ENCODE measurements around the gene PAXIP1.
"Not testable (repeated sequence)": the region's sequence is repeated elsewhere in the genome, so short reads cannot be mapped to it uniquely, and the experiment has no call there.

Gene PAXIP1, protein sequence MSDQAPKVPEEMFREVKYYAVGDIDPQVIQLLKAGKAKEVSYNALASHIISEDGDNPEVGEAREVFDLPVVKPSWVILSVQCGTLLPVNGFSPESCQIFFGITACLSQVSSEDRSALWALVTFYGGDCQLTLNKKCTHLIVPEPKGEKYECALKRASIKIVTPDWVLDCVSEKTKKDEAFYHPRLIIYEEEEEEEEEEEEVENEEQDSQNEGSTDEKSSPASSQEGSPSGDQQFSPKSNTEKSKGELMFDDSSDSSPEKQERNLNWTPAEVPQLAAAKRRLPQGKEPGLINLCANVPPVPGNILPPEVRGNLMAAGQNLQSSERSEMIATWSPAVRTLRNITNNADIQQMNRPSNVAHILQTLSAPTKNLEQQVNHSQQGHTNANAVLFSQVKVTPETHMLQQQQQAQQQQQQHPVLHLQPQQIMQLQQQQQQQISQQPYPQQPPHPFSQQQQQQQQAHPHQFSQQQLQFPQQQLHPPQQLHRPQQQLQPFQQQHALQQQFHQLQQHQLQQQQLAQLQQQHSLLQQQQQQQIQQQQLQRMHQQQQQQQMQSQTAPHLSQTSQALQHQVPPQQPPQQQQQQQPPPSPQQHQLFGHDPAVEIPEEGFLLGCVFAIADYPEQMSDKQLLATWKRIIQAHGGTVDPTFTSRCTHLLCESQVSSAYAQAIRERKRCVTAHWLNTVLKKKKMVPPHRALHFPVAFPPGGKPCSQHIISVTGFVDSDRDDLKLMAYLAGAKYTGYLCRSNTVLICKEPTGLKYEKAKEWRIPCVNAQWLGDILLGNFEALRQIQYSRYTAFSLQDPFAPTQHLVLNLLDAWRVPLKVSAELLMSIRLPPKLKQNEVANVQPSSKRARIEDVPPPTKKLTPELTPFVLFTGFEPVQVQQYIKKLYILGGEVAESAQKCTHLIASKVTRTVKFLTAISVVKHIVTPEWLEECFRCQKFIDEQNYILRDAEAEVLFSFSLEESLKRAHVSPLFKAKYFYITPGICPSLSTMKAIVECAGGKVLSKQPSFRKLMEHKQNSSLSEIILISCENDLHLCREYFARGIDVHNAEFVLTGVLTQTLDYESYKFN

DNA sequence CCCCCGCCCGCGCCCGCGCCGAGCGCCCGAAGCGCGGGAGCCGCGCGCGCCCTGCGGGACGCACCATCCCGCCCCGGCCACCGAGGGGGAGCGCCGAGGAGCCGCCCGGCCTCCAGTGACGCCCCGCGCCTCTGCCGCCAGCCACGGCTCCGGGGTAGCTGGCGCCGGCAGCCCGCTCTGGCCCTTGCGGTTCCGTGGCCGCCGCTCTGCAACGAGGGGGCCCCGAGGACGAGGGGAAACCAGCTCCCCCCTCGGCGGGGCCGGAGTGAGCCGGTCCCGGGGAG lies at the start of gene PAXIP1:
Gene PAXIP1, minus strand, starts transcription at position 33 of the 284 bp plus-strand sequence. CDS start 195 bp downstream, outside the sequence.
- in situ Hi-C loops (cut with MboI; ENCODE audit: low sequenced_read_pairs), result no loop called here

DNA sequence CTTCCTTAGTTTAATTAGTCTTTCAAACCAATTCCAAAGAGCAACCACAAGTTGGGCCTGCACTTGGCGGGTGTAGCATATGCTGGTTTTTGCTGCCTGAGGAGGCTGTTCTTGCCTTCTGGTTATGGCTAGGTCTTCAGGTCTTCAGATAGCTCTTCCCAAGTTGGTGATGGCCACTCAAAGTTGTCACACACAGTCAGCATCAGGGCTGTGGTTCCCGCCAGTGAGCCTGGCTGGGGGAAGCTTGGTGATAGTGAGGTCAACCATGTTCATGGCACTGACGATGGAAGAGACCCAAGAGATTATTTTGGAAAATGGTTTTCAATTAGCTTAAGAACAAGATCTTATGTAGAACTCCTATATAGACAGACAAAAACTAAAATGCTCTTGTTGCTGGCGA lies 48.4 kb upstream of the PAXIP1 start:
- in situ Hi-C loops (cut with MboI; ENCODE audit: low sequenced_read_pairs), result no loop called here

DNA sequence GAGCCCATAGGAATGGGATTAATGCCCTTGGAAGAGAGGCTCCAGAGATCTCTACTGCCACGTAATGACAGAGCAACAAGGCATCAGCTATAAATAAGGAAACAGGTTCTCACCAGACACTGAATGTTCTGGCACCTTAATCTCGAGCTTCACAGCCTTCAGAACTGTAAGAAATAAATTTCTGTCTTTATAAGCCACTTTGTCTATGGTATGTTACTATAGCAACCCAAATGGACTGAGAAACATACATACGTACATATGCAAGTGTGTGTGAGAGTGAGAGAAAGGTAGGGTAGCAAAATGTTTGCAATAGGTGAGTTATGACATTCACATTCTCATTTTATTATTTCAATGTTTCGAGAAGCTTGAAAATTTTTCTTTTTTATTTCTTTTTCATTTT lies 45.1 kb upstream of the PAXIP1 start:
- in situ Hi-C loops (cut with MboI; ENCODE audit: low sequenced_read_pairs), result no loop called here

DNA sequence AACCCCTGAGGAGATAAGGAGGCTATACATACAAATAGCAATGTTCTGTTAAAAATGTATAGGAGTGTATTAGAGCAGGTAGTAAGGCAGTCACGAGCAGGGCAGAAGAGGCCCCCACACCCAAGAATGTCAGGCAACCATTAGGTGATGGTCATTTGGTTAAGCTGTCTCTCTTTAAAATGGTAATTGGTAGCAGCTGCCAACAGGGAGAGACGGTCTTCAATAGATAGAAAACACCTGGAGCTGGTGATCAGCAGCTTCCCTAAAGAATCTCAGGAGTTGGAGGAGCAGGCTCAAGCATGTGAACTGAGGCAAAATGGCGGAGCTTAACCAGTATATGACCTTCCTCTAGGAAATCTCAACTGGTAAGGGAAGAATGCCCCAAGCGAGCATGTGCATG lies 40.8 kb upstream of the PAXIP1 start:
- in situ Hi-C loops (cut with MboI; ENCODE audit: low sequenced_read_pairs), result no loop called here

DNA sequence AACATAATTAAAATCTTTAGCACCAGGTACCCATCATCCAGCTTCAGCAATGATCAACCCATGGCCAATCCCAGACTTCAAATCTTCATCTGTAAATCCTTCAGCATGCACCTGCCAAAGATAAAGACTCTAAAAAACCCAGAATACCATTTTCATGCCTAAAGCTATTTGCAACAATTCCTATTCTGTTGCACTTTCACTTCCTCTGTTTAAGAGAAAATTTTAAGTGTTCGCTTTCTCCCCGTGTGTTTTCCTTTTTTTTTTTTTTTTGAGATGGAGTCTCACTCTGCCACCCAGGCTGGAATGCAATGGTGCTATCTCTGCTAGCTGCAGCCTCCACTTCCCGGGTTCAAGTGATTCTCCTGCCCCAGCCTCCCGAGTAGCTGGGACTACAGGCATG lies 35.4 kb upstream of the PAXIP1 start:
- in situ Hi-C loops (cut with MboI; ENCODE audit: low sequenced_read_pairs), result no loop called here

DNA sequence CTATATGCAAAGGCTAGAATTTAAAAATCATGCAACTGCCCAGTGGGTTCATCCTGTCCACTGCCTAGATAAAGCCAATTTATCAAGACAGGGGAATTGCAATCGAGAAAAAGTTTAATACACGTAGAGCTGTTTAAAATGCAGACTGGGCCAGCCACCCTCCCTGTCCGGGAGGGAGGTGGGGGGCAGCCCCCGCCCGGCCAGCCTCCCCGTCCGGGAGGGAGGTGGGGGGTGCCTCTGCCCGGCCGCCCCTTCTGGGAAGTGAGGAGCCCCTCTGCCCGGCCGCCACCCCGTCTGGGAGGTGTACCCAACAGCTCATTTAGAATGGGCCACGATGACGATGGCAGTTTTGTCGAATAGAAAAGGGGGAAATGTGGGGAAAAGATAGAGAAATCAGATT lies 31.6 kb upstream of the PAXIP1 start:
- in situ Hi-C loops (cut with MboI; ENCODE audit: low sequenced_read_pairs), result not testable (repeated sequence)

DNA sequence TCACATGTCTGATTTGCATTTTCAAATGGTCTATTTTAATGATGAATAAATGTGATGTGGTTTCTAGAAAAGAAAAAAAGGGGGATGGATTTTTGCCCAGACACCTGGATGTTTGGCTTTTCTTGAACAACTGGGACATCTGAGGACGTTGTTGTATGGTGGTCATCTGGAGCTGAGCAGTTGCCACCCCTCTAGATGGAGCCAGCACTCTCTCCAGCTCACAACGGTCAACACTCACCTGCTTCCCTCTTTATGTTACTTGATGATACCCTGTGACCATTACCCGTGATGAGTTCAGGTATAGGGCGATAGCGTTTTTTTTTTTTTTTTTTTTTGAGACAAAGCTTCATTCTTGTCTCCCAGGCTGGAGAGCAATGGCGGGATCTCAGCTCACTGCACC lies 30.1 kb upstream of the PAXIP1 start:
- in situ Hi-C loops (cut with MboI; ENCODE audit: low sequenced_read_pairs), result no loop called here

DNA sequence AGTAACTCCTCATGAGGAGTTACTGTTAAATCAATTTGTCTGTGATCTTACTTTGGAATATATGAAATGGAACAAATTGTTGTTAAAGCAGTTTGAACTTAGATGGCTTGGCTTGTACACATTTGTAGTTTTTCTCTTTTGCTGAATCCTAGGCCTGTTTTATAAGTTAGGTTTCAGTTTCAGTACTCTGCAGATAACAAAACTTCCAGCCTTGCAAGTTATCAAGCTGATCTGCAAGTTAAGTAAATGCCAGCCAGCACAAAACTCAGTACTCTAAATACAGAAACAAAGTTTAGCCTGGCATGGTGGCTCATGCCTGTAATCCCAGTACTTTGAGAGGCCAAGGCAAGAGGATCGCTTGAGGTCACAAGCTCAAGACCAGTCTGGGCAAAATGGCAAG lies 25.0 kb upstream of the PAXIP1 start:
- in situ Hi-C loops (cut with MboI; ENCODE audit: low sequenced_read_pairs), result no loop called here

DNA sequence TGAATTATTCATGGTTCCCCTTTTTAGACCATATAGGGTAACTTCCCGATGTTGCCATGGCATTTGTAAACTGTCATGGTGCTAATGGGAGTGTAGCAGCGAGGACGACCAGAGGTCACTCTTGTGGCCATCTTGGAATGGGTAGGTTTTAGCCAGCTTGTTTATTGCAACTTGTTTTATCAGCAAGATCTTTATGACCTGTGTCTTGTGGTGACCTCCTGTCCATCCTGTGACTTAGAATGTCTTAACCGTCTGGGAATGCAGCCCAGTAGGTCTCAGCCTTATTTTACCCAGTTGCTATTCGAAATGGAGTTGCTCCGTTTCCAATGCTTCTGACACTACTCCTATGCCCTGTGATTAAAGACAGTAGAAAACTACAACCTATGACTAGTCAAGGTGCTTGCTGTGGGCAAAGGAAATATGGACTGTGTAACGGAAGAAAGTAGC lies 18.8 kb upstream of the PAXIP1 start:
- in situ Hi-C loops (cut with MboI; ENCODE audit: low sequenced_read_pairs), result no loop called here

DNA sequence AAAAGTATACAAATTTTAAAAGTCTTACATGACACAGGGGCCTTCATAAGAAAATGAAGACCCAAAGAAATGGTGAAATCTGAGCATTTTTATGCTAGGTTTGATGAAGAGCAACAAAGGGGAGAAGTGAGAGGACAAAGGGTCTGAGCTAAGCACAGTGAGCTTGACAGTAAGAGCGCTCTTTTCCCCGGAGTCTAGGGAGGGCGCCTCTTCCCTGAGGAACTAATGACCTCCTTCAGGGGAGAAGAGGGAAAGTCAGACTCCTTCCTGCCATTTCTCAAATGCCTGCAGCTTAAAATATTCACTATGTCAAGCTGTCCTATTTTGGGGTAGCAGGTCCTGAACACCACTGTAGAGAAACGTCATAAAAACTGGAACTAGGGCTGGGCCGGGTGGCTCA lies 18.1 kb upstream of the PAXIP1 start:
- in situ Hi-C loops (cut with MboI; ENCODE audit: low sequenced_read_pairs), result no loop called here

DNA sequence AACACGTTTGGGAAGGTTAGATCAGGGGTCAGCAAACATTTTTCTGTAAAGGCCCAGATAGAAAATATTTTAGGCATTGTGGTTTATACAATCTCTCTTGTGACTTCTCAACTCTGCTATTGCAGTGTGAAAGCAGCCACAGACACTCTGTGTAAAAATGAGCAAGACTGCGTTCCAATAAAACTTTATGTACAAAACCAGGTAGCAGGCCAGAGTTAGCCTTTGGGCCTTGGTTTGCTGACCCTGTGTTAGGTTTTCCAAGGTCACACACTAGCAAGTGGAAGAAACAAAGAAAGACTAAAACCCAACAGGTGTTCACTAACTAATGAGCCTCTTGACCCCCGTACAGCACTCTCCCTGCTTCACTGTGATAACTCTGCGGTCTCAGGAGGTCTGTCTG lies 14.9 kb upstream of the PAXIP1 start:
- in situ Hi-C loops (cut with MboI; ENCODE audit: low sequenced_read_pairs), result no loop called here

DNA sequence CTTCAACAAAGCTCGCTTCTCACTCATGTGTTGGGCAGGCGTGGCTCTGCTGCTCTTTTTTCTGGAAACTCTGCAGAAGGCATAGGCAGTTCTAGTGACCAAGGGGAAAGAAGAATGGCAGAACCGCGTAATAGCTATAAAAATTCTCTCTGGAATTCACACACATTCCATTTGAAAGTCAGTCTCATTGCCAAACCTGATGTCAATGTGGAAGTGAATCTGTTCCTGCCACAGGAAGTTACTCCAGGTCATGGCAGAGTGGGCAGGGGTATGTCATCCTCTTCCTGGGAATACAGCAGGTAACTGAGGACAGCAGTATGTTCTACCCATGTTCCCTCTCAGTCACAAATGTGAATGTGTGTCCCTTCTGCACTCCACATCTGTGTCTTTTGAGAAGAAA lies 8.2 kb upstream of the PAXIP1 start:
- in situ Hi-C loops (cut with MboI; ENCODE audit: low sequenced_read_pairs), result no loop called here

DNA sequence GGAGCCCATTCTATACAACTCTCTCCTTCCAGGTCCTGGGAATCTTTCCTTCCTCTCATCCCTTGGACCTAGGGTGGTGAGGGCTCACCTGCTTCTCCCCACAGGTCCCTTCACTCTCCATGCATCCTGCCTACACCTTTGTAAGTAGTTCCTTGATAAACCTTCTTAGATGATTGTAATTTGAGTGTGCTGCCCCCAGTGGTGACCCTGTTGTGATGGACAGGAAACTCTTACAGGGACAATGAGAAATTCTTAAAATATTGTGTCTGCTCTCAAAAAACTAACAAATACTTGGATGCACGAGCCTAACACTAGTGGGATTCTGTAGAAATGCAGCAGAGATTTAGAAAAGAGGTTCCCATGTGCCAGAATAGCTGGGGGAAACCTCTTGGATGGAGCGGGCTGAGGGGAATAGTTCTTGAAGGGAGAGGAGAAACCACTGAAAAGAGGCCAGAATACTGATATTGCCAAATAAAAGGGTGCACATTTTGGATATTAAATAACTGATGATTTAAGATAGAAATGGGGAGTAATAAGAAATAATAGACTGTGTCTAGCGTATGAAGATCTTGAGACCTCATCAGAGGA lies 6.7 kb upstream of the PAXIP1 start:
- in situ Hi-C loops (cut with MboI; ENCODE audit: low sequenced_read_pairs), result no loop called here

DNA sequence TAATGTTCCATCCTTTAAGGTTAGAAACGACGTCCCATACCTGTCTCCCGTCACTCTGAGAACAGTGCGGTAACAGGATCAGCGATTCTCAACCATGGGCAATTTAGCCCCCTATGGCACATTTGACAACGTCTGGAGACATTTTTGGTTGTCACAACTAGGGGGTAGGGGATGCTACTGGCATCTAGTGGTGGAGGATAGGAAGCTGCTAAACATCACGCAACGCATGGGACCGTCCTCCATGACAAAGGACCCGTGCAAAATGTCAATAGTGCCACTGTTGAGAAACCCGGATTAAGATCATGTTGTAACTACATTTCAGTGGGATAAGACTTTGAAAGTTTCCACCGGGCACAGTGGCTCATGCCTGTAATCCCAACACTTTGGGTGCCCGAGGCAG lies 5.0 kb upstream of the PAXIP1 start:
- in situ Hi-C loops (cut with MboI; ENCODE audit: low sequenced_read_pairs), result no loop called here

DNA sequence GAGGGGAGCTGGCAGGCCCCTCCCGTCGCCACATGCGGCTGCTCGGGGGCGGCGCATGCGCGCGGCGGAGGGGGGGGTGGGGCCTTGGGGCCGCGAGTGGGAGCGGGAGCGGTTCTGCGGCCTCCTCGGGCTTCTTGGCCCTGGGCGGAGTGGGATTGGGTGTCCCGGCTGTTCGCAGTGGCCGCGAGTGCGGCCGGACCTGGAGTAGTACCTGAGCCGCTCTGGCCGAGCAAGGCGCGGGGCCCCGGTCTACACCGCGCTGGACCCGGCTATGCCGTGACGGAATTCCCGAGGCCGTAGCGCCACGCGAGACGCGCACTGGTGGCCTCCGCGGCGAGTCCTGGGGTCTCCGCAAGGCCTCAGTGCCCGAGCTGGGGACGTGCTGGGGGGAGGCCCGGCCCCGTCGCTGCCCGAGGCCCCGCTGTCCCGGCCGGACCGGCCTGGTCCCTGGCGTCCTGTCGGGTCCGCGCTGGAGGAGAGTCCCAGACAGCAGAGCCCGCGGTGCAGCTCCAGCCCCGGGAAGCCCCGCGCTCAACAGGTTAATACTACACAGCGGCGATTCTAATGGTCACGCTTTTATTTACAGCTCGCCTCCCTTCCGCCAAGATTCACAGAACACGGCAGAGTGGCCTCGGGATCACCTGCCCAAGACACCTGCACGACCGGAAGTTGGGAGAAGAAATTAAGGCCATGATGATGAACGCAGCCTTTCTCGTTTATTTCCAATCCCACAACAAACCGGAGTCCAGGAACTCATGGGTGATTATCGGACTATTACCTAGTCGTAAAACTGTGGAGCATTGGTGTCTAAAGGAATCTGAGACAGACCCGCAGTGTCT lies 671 bp upstream of the PAXIP1 start:
- in situ Hi-C loops (cut with MboI; ENCODE audit: low sequenced_read_pairs), result no loop called here

DNA sequence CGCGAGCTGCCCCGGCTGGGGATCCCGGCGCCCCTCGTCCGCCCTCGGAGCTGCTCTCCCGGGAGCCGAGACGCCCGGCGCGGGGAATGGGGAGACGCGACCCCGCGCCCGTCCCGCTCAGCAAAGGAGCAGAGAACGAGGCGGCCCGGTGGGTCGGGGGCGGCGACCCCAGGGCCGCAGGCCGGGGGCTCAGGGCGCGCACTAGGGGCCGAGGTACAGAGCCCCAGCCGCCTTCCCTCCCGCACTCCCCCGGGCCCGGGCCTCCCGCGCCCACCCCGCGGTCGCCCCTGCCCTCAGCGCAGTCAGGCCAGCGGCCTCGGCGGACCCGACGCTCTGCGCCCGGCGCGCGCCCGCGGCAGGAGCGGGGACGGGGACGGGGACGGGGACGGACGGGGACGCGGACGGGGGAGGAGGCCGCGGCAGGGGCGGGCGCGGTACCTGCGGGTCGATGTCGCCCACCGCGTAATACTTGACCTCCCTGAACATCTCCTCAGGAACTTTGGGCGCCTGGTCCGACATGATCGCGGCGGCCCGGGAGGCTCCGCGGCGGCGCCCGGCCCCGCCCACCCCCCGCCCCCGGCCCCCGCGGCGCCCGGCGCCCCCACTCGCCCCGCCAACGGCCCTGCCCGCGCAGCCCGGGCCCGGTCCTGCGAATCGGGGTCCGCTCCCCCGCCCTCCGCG lies 373 bp downstream of the PAXIP1 start:
- in situ Hi-C loops (cut with MboI; ENCODE audit: low sequenced_read_pairs), result no loop called here

DNA sequence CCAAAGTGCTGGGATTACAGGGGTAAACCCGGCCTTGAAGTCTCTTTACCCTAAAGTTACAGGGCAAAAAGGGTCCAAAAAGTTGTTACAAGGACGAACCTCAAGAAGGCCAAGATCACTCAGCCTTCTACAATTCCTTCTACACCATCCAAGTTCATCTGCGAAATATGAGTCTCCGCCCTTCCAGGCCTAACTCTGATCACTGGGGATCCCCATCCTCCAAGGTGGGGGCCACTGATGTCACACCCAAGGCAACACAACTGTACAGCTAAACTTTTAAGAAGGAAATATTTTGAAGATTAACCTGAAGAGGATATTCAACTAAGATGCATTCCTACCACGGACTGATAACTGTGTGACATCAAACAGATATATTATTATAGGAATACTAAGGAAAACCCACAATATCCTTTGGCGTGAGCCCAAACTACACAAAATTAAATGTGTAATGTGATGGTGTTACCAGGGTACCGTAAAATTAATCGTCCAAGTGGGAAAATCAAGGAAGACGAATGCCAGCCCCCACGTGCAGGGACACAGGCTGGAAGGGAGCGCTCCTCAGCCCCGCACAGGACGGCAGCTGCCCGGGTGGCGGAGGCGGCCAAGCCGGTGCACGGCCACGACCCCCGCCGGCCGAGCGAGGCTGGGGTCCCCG lies 1.0 kb downstream of the PAXIP1 start:
- in situ Hi-C loops (cut with MboI; ENCODE audit: low sequenced_read_pairs), result no loop called here

DNA sequence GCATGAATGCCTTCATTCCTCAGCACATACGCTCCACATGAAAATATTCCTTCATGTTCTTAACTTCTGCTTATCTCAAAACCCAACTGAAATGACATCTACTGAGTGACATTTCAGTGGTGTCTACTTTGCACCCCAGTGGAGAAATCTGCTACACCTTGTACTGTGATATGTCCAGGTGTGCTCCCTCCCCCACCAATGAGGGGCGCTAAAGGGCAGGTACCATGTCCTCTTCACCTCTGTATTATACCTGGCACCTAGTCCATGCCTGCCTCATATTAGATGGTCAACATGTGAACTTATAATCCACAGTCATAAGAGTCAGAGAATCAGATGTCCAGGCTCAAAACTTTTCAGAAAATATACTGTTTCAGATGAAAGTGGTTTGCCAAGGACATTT lies 2.1 kb downstream of the PAXIP1 start:
- in situ Hi-C loops (cut with MboI; ENCODE audit: low sequenced_read_pairs), result no loop called here

DNA sequence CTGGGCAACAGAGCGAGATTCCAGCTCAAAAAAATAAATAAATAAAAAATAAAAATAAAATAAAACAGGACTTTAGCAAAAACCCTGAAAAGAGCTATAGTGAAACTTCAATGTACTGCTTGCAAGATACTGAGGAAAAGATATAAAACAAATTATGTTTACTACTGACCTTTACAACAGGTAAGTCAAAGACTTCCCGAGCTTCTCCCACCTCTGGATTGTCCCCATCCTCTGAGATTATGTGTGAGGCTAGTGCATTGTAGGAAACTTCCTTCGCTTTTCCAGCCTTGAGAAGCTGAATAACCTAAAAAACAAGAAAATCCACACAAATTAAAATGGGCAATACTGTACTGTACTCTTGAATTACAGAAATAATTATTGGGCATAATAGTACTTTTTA lies 4.4 kb downstream of the PAXIP1 start:
- in situ Hi-C loops (cut with MboI; ENCODE audit: low sequenced_read_pairs), result no loop called here

Measured in HL-60/S4 (cell line).